Posterior vena cava (tissue), 2 donors: ENCODE results near the gene CCDC142. TPM values are rescaled to one million over a fixed set of nuclear protein-coding genes. Genes with fewer than 3 reads are reported as not detected.
A peak's percentile ranks its signal among the peaks of the same experiment; 100 is the strongest.

Source experiments
- DNase-seq: peaks from one replicate; pipeline ENCODE4 v3.0.0-alpha.2; 2020; ENCODE audit warnings: low spot score
- intact Hi-C, 2 donors: fragments of 100-400 bp; cut with DNase I; formaldehyde crosslinking; loops; one replicate each; pipeline versions ENCODE4 v1.14.1 to v1.14.2; 2022 to 2023
- total RNA-seq, 2 donors: library from RNA; stranded (reverse); fragmentation: NEBNext Ultra II Directional; extraction: Animal tissue kit (Norgen Biotek cat#: 25700); gene quantifications; one replicate each; pipeline ENCODE4 v1.2.1, GENCODE V29; 2021
- donor health status: DM: yes; HTN: yes; CAD: no.
- donor health status: DM: yes; HTN: yes; CAD: no.

CCDC142 gene
- total RNA-seq, 2 donors from 2014 or later: 9.9 to 11.2 TPM

DNA sequence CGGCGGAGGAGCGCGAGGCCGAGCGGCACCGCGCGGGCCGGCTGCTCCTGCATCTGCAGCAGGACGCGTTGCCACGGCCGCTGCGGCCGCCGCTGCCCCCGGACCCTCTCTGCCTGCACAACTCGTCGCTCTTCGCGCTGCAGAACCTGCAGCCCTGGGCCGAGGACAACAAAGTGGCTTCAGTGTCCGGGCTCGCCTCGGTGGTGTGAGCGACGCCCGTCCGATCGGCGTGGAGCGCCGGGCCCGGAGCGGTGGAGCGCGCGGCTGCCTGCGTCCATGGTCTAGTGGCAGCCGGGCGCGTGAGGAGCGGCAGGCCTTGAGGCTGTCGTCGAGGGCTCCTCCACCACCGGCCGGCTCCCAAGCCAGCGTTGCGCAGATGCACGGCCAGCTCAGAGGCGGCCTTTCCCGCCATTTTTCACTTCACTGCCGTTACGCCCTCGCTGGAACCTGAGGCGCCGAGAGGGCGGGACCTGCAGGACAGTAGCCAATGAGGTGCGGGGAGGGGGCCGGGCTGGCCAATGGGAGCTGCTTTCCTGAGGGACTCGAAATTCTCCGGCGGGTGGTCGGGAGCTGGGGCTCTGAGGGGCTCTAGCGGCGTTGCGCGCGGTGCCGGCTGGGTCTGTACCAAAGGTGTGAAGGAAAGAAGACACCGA is 33.3 kb upstream of the CCDC142 start:
- DNase-seq: peak; percentile 90

DNA sequence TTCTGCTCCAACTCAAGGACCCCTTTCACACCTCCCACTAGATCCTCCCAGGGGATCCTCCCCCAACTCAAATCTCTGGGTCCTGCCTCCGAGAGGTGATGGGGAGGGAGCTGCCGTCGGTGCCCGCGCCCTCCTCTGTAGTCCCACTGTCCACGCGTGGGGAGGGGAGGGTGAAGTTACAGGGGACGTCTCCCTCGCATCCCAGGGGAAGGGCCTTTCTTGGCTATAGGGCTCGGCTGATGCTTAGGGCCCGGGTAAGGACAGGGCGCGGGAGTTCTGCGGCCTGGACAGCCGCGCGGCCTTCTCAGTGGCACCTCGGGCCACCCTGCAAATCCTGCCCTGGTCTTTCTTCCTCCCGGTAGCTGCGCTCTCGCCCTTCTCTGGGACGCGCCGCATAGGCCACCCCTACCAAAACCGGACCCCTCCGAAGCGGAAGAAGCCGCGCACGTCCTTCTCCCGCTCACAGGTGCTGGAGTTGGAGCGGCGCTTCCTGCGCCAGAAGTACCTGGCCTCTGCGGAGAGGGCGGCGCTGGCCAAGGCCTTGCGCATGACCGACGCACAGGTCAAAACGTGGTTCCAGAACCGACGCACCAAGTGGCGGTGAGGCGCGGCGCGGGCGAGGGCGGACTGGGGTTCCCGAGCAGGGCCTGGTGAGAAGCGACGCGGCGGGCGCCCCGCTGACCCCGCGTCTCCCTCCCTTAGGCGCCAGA is 32.6 kb upstream of the CCDC142 start:
- peak; percentile 73 for DNase-seq
- intact Hi-C loops: no loop called here

More for the DNA sequence above, 33.3 kb upstream of the CCDC142 start:
- intact Hi-C loops: no loop called here

DNA sequence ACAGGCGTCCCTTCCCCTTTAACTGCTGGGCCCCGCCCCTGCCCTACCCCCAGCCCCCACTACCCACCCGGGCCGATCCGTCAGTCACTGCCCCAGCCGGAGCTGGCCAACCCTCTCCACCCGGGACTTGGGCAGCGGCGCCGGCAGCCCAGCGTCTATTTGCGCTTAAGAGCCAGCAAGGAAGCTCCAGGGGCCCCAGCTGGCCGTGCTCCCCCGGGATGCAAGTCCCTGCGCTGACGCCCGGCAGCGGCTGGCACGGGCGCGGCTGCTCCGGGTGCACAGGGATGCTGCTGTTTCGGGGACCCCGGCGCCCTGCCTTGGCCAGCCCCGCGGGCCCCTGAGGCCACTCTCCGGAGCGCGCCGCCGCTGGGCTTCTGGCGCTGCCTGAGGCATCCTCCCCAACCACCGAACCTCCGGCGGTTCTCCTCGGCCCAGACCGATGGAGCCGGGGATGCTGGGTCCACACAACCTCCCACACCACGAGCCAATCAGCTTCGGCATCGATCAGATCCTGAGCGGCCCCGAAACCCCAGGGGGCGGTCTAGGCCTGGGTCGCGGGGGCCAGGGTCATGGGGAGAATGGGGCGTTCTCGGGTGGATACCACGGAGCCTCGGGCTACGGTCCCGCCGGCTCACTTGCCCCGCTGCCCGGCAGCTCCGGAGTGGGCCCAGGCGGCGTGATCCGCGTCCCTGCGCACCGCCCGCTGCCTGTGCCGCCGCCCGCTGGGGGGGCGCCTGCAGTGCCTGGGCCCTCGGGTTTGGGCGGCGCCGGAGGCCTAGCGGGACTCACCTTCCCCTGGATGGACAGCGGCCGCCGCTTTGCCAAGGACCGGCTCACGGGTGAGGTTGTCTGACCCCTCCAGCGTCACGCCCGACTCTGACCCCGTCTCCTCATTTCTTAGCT is 31.8 kb upstream of the CCDC142 start, which contains the start of gene TLX2:
TSS of gene TLX2 (plus strand) at position 83 of the 903 bp plus-strand sequence. CDS start at position 440, 357 bp downstream.
- intact Hi-C loops: no loop called here
- peak; percentile 78 for DNase-seq

DNA sequence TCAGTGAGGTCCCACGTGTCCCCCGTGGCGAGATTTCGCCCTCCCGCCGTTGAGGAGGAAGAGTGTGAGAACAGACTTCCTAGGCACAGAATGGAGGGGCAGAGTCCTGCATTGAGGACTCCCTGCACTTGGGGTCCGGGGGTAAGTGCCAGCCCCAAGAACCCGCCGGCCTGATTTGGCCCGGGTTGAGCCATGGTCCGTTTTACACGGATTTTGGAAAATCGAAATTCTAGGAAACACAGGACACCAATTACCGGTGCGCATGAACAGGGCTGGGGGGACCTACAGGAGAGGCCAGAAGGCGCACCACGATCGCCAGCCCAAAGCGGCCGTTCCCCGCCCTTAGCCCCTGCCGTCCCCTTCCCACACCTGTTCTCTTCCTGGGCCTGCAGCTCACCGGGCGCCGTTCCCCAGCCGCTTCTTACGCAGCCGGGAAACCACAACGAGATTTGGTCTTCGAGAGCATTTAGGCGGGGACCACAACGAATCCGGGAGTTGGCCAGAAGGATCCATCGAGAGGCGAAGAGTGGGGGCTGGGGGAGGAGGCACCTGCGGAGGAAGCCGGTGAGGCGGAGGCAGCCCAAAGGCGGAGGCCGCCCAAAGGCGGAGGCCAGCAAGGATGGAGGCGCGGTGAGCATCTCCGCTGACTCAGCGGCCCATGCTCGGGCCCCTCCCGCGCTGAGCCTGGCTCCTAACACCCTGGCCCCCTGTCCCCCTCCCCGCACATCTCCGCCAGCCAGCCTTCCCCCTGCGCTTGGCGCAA is 31.0 kb upstream of the CCDC142 start:
- peak; percentile 81 for DNase-seq
- intact Hi-C loops: no loop called here

DNA sequence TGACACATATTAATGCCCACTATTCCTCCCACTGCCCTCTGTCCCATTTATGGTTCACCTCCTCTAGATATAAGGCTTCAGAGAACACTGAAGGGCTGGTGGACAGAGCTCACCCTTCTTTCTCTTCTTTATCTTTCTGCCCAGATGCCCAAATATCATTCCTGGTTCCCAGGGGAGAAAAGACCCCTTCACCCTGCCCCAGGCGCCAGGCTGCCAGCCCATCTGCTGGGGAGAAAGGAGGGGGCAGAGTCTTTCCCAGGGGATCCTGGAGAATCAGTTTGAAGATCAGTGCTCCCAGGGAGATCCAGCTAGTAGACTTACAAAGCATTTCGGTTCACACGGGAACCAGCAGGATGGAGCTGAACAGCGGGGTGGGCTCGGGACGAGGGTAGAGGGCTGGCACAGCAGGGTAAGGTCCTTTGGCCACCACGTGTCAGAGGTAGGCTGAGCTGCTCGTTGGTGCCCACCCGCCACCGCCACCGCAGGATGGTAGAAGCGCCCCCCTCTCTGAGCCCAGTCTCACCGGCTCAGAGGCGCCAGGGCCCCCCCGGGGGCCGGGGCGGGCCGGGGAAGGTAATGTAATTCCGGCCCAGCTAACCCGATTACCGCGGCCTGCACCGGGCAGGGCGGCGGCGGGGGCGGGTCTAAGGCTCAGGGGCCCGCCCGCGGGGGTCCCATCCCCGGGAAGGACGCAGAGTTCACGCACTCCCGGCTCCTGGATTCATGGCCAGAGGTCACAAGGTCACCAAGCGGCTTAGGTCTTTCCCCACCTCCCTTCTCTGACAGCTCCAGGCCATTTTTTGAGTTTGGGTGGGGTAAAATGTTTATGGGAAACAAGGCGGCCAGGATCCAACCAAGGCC is 30.2 kb upstream of the CCDC142 start:
- DNase-seq: no peak
- intact Hi-C loops: no loop called here

DNA sequence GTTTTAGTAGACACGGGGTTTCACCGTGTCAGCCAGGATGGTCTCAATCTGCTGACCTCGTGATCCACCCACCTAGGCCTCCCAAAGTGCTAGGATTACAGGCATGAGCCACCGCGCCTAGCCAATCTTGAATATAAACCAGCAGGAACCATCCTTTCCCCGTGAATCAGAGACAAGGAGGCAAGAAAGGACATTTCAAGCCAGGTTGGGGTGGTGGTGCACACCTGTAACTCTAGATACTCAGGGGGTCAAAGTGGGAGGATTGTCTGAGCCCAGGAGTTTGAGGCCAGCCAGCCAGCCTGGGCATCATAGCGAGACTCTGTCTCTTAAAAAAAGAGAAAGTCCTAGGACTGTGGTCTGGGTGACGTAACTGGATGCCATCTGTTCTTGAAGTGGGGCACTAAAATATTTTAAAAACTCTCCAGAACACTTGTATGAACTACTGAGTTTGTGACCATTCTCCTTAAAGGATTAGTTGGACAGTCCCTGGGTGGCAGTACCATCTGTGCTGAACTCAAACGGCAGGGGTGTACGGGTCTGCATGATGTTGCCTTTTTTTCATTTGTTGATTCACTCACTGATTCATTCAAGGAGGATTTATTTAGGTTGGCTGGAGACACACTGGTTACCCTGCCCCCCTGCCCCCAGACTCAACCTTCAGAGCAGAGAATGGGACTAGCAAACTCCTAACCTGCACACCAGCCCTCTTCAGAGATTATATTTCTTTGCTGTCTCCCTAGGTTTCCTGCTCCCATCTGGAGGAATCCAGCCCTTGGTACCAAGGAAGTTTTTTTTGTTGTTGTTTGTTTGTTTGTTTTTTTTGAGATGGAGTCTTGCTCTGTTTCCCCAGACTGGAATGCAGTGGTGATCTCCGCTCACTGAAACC is 28.5 kb upstream of the CCDC142 start:
- intact Hi-C loops: no loop called here
- DNase-seq: peak; percentile 37

DNA sequence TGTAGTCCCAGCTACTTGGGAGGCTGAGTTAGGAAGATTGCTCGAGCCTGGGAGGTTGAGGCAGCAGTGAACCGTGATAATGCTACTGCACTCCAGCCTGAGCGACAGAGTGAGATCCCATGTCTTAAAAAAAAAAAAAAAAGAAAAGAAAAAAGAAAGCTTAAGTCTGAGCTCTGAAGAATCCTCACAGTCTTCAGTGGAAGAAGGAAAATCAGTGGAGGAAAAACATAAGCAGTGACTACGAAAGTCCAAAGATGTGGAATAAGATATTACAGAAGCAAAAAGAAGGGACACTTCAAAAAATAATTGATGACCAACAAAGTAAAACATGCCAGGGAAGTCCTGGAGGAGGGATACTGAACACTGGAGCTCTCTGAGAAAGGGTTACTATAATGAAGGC is 27.5 kb upstream of the CCDC142 start:
- DNase-seq: peak; percentile 12
- intact Hi-C loops: no loop called here

DNA sequence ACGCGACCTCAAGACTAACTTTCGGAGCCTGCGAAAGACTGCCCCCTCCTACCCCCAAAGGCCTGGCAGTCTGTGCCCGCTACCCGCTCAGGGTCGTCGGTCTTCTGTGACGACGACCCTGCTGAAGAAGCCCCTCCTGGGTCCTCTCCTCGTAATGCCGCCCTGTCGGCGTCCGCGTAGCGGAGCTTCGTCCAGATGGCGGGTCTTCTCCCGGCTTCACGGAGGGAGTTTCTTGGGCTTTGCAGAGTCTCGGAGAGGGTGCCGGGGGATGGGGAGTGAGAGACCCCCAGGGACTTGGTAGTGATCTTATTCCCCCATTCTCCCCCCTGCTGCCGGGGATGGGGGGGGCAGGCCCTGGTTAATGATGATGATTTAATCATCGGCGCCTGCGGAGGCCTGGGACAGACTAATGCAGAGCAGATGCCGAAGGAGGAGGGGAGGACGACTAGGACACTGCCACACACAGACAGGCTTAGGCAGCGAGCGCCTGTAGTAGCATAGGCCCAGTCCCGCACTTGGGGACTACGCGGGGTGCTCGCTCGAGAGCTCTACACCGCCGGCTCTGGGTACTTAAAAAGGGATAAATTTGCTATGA is 25.2 kb upstream of the CCDC142 start:
- intact Hi-C loops: no loop called here
- DNase-seq: peak; percentile 83

DNA sequence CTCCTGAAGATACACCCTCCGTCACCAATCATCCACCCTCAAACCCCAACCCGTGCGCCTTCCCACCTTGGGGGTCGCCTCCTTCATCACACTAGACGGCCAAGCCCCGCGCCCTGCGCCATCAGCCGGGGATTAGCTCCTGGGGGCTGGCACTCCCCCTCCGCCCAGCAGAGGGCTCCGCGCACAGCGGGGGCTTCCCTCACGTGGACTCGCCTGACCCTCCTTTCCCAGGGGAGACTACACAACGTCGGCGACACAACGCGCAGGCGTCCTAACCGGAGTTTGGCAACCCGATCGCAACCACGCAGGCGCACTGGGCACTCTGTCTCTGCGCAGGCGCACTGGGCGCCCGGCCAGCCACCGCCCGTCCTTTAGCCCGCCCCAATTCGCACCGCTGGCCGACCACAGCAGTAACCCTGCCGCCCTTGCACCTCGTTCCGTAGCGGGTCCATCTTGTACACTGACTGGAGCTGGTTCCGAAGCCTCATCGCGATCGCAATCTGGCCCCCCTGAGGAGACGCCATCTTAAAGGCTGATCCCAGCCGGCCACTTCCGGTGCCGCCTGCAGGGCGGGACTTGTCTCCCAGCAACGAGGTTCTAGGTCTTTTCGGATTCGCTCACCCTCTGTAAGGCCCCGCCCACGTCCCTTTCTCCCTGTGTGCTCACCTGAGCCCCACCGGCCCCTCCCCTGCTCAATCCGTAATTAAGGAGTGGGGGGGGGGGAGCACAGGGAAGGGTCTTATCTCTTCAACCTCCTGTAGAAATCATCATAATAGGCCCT is 24.5 kb upstream of the CCDC142 start, which contains the start of gene PCGF1:
TSS of gene PCGF1 (minus strand) at position 551 of the 781 bp plus-strand sequence. CDS start at position 524, 27 bp downstream.
- intact Hi-C loops: no loop called here
- DNase-seq: peak; percentile 100

DNA sequence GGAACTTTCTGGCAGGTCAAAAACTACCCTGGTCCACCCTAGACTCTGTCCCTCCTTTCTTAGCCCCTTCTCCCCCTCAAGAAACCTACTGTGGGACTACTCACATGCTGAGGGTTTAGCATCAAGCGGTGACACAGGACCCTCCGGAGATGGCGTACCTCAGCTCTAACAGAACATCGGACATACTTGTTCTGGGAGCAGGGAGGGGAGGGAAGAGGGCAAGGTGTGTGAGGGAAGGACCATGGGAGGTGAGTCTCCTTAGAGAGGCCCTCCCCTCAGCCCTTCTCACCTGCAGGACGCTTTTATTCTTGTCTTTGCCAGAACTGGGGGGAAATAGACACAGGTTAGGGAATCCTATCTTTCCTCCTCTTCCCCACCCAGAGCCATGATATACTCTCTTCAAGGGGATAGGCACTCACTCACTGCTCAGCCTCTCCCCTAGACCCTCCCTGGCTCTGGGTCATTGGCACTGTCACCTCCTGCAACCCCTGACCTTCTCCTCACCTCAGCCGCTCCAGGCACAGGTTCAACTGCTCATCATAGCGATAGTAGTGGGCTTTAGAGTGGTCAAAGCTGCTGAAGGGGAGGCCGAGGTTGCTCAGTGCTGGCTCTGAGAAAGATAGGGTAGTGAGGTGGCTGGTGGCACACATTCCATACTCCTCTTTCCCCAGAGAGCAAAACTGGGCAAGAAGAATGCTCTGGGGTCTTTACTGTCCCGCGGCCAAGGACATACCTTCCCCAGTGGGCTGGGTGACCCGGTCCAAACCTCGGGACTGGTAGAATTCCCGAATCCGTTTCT is 22.8 kb upstream of the CCDC142 start:
- intact Hi-C loops: no loop called here
- DNase-seq: no peak

DNA sequence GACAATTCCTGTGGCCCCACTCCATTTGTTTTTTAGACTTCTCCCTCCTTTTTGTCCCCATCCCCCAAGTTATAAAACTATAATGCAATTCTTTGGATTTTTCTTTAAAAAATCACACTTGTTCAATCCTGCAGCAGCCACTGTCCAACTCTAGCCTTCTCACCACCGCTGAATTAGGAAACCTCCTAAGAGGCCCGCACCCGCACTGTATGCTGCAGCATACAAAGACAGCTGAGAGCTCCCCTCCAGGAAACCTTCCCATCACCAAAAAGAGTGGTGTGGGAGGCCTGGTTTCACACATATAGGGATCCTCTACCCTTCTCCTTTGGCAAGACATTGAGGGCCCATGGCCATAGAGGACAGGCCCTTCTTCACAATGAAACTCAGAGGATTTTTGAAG is 21.8 kb upstream of the CCDC142 start:
- intact Hi-C loops: no loop called here

DNA sequence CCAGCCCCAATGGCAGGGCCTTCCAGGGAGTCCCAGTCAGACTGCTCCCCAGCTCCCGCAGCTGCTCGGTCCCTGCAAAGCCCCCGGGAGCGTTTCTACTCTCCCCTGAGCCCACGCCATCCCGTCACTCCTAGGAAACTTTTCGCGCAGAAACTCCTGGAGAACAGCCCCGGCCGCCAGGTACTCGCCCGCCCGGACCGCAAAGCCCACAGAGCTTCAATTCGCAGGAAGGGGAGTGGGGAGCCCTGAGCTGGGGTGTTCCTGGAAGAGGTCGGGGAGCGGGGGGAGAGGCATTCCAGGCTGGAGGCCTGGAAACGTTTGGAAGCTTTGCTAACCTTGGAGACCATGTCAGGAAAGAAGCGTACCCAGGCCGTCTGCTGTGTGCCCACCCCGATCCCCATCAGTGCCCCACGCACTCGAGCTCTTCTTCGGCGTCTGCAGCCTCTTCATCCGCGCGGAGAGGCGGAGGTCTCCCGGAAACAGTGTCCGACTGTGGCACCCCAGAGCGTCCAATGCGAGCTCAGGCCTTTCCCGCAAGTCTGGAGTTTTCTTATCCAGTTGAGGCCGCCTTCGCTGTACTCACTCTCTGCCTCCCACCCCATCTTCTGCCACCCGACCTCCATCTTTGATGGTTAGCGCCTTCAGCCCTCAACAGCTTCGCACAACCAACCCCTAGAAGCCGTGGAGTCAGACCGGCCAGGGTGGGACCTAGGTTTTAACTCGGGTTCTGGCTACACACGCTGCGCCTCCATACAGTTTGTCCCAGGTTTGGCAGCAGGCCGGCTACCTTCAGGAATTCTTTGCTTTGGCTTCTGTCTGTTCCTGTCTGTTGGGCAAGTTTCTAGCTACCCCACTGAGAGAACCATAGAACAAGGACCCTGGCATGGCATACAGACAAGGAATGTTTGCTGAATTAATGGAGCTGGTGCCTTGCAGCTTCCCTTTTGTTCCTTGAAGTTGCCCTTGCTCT is 21.0 kb upstream of the CCDC142 start:
- peak; percentile 82 for DNase-seq
- intact Hi-C loops: no loop called here

More for the DNA sequence above, 21.8 kb upstream of the CCDC142 start:
- peak; percentile 64 for DNase-seq

DNA sequence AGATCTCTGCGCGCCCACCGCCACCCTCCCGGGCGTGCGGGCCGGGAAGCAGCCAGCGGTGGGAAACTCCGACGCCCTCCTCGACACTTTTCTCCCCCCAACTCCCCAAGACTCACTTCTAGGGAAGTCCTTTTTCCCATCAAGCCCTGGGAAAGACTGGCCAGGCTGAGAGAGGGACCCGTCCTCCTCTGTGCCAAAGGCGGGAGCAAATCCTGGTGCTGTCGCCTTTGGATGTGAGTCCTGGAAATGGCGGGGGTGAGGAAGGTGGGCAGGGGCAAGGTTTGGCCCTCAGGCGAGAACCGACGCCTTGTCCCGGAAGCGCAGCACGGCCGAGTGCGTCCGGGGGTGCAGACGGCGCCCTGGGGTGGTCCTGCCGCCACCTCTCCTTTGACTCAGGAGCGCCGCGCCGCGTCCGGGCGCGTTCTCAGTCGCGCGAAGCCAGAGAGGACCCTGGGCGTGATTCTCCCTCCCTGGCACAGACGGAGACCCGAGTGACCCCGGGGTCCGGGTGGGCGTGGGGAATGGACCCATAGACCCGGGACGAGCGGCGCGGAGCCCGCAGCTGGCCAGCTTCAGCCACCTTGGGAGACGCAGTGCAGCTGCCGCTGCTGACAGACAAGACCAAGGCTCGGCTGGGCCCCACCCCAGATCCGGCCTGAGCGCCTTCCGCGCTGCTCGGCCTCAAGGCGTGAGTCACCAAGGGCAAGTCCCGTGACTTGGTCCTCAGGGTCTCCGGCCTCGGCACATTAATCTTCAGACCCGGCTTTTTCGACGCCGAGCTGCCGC is 20.1 kb upstream of the CCDC142 start:
- peak; percentile 94 for DNase-seq
- intact Hi-C loops: no loop called here
